NCI-H2227 treated with DMSO at 0.1 percent for 48 hours (cell line): Measurements from ENCODE around the gene DYNC1LI1.
"Not testable (repeated sequence)": the region's sequence is repeated elsewhere in the genome, so short reads cannot be mapped to it uniquely, and the experiment has no call there.

Experiments
- DNase-seq: peaks from one replicate; lab custom pipeline; 2025; lab: John Stamatoyannopoulos, UW

Gene DYNC1LI1

GRCh38 chr3:32583708-32584107 is 13.1 kb upstream of the DYNC1LI1 start:
- DNase-seq, result no peak

- not testable (repeated sequence) for DNase-seq
Observed at GRCh38 chr3:32578669-32579068, 8.0 kb upstream of the DYNC1LI1 start.

GRCh38 chr3:32577581-32578556 is 7.2 kb upstream of the DYNC1LI1 start:
- DNase-seq, result no peak

GRCh38 chr3:32577174-32577573 is 6.5 kb upstream of the DYNC1LI1 start:
- no peak for DNase-seq

- DNase-seq, result no peak
Observed at GRCh38 chr3:32575451-32576113, 4.9 kb upstream of the DYNC1LI1 start.

- DNase-seq, result peak; percentile 78
Observed at GRCh38 chr3:32571192-32571485, 481 bp upstream of the DYNC1LI1 start.

- peak; percentile 9 for DNase-seq
Observed at GRCh38 chr3:32569540-32570420, 878 bp downstream of the DYNC1LI1 start.

GRCh38 chr3:32568953-32569352 is 1.7 kb downstream of the DYNC1LI1 start:
- no peak for DNase-seq

- DNase-seq, result no peak
Observed at GRCh38 chr3:32564195-32564594, 6.5 kb downstream of the DYNC1LI1 start.

- no peak for DNase-seq
Observed at GRCh38 chr3:32562640-32563039, 8.0 kb downstream of the DYNC1LI1 start.

GRCh38 chr3:32557640-32558352 is 12.9 kb downstream of the DYNC1LI1 start:
- DNase-seq, result no peak

GRCh38 chr3:32556332-32556731 is 14.3 kb downstream of the DYNC1LI1 start:
- DNase-seq, result no peak

- DNase-seq, result no peak
Observed at GRCh38 chr3:32553973-32554372, 16.7 kb downstream of the DYNC1LI1 start.

- DNase-seq, result no peak
Observed at GRCh38 chr3:32553459-32553858, 17.2 kb downstream of the DYNC1LI1 start.

GRCh38 chr3:32552013-32552412 is 18.6 kb downstream of the DYNC1LI1 start:
- no peak for DNase-seq

- no peak for DNase-seq
Observed at GRCh38 chr3:32551496-32551895, 19.2 kb downstream of the DYNC1LI1 start.

- DNase-seq, result no peak
Observed at GRCh38 chr3:32551087-32551486, 19.6 kb downstream of the DYNC1LI1 start.

GRCh38 chr3:32545305-32545704 is 25.4 kb downstream of the DYNC1LI1 start:
- DNase-seq, result no peak

GRCh38 chr3:32544894-32545293 is 25.8 kb downstream of the DYNC1LI1 start:
- no peak for DNase-seq

- no peak for DNase-seq
Observed at GRCh38 chr3:32542807-32543206, 27.9 kb downstream of the DYNC1LI1 start.

GRCh38 chr3:32540899-32541298 is 29.8 kb downstream of the DYNC1LI1 start:
- DNase-seq, result no peak

- DNase-seq, result no peak
Observed at GRCh38 chr3:32532434-32532833, 38.2 kb downstream of the DYNC1LI1 start.
